ENCODE results near the gene DAND5. TPM values are rescaled to one million over a fixed set of nuclear protein-coding genes. Genes with fewer than 3 reads are reported as not detected.

Gene DAND5
- total and polyA plus RNA-seq, 12 donors = 0.27 to 2.3 (median 0.92) TPM

DNA sequence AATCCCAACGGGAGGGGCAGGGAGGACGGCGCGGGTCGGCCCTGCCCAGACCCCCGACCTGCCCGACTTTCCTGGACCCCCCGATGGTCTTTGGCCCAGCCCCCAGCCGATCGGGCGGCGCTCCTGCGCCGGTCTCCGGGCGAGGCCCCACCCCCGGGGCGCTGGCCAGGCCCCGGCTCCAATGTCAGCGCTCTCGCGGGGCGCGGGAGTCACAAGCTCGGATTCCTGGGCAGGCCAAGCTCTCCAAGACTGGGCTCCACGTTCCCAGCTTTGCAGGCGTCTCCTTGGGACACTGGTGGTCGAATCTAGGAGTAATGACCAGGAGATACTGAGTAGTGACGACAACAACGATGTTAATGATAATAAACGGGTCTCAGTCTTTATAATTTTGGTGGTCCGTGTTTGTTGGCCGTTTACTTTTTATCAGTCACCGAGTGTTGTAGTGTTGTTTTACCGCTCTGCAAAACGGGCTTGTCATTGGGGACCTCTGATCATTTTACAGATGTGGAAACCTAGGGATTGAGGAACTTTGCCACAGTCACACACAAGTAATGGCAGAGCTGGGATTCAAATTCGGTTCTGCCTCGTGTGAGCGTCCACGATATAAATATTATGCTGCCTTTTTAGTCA is 23.2 kb upstream of the DAND5 start:
- peaks cover 0 to 74% of the 10 kb centered on the region in 2 donors for H3K36me3 ChIP-seq (replicated peaks in 1 of 2)
- peak overlapping the region; percentile 70 to 98 (median 94) for H3K27ac ChIP-seq
- 0 to 1% (median 1%) methylated on average over 12 to 40 of the region's 40 CpGs for WGBS, 4 donors
- peaks cover 0 to 26% of the 10 kb centered on the region in 2 donors for H3K4me1 ChIP-seq (replicated peaks in 1 of 2)
- no peak for TF ChIP-seq POLR2A (IDR thresholded peaks at IDR 0.05)
- TF ChIP-seq, protein P1, sequence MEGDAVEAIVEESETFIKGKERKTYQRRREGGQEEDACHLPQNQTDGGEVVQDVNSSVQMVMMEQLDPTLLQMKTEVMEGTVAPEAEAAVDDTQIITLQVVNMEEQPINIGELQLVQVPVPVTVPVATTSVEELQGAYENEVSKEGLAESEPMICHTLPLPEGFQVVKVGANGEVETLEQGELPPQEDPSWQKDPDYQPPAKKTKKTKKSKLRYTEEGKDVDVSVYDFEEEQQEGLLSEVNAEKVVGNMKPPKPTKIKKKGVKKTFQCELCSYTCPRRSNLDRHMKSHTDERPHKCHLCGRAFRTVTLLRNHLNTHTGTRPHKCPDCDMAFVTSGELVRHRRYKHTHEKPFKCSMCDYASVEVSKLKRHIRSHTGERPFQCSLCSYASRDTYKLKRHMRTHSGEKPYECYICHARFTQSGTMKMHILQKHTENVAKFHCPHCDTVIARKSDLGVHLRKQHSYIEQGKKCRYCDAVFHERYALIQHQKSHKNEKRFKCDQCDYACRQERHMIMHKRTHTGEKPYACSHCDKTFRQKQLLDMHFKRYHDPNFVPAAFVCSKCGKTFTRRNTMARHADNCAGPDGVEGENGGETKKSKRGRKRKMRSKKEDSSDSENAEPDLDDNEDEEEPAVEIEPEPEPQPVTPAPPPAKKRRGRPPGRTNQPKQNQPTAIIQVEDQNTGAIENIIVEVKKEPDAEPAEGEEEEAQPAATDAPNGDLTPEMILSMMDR (IDR thresholded peaks at IDR 0.05) = no peak
- peak; percentile 75 to 87 (median 82) for DNase-seq
- H3K9me3 ChIP-seq (replicated peaks in 1 of 3) = no peaks in the 10 kb centered on the region
- no peaks in the 10 kb centered on the region for H3K27me3 ChIP-seq
- intact Hi-C loops (cut with DNase I) = no loop called here
- H3K4me3 ChIP-seq = peak overlapping the region in 3 of 4 donors; percentile 76 to 91 (median 83)

DNA sequence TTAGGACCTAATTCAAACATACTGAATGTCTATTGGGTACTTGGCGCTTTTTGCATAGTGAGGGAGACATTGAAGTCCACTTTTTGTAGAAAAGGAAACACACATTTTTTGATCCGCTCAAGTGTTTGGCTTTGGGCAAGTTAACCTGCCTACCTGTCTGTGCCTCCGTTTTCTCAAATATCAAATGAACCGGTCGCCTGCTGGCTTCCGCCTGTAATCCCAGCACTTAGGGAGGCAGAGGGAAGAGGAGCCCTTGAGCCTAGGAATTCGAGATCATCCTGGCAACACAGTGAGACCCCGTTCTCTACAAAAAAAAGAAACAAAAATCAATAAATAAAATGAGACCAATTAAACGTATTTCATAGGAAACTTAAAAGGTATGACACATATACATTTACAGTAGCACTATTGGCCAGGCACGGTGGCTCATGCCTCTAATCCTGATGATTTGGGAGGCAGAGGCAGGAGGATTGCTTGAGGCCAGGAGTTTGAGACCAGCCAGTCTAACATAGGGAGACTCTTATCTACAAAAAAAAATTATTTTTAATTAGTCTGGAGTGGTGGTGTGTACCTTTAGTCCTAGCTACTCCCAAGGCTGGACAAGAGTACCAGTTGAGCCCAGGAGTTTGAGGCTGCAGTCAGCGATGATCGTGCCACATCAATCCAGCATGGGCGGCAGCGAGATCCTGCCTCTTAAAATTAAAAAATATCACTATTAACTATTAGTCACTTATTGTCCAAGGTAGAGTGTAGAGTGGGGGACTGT is 22.5 kb upstream of the DAND5 start:
- peaks cover 0 to 73% of the 10 kb centered on the region in 2 donors for H3K36me3 ChIP-seq (replicated peaks in 1 of 2)
- peak overlapping the region in 4 of 5 donors; percentile 83 to 98 (median 96) for H3K27ac ChIP-seq
- peaks cover 0 to 19% of the 10 kb centered on the region in 2 donors for H3K4me1 ChIP-seq (replicated peaks in 1 of 2)
- WGBS, 4 donors = 60 to 63% (median 62%) methylated on average over 14 of the region's 14 CpGs
- peak in 1 of 7 donors; percentile 22 for DNase-seq
- H3K27me3 ChIP-seq = no peaks in the 10 kb centered on the region
- H3K4me3 ChIP-seq = peak overlapping the region in 2 of 4 donors; percentile 83 to 91
- H3K9me3 ChIP-seq (replicated peaks in 1 of 3) = no peaks in the 10 kb centered on the region
- TF ChIP-seq POLR2A (IDR thresholded peaks at IDR 0.05) = no peak
- intact Hi-C loops (cut with DNase I) = no loop called here

DNA sequence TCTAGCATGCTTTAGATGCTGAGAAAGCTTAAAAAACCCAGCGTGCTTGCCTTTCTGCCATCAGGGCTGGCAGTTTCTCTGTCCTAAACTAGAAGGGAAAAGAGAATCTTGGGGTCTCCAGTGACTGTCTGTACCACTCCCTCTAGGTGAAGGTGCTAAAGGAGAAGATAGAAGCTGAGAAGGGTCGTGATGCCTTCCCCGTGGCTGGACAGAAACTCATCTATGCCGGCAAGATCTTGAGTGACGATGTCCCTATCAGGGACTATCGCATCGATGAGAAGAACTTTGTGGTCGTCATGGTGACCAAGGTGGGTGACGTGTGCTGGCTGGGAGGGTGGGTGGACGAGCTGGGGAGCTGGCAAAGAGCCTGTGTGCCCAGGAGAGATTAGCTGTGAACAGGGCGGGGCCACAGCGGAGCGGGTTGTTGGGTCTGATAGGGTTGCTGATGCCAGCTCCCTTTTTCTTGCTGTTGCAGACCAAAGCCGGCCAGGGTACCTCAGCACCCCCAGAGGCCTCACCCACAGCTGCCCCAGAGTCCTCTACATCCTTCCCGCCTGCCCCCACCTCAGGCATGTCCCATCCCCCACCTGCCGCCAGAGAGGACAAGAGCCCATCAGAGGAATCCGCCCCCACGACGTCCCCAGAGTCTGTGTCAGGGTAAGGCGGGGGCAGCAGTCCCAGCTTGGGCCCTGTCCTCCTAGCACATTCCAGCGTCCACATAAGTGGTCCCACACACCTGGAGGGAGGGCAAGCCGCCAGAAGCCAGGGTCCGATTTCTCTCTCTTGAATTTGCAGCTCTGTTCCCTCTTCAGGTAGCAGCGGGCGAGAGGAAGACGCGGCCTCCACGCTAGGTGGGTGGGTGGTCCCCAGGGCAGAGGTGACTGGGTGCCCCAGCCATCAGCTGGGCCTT is 21.4 kb upstream of the DAND5 start:
- Histone ChIP-seq H3K36me3 (replicated peaks in 1 of 2) (peaks cover 0 to 70% of the 10 kb centered on the region in 2 donors), H3K27ac (no peak overlapping the region), H3K4me3 (no peak overlapping the region), H3K9me3 (replicated peaks in 1 of 3) (no peaks in the 10 kb centered on the region), H3K27me3 (no peaks in the 10 kb centered on the region), H3K4me1 (replicated peaks in 1 of 2) (peaks cover 8 to 28% of the 10 kb centered on the region in 2 donors)
- TF ChIP-seq POLR2A (IDR thresholded peaks at IDR 0.05) = no peak
- TF ChIP-seq, protein P1 (IDR thresholded peaks at IDR 0.05) = no peak
- whole genome bisulfite sequencing, 4 donors = 83 to 87% (median 86%) methylated on average over 21 to 28 of the region's 28 CpGs
- intact Hi-C loops (cut with DNase I) = no loop called here
- peak in 1 of 7 donors; percentile 51 for DNase-seq

DNA sequence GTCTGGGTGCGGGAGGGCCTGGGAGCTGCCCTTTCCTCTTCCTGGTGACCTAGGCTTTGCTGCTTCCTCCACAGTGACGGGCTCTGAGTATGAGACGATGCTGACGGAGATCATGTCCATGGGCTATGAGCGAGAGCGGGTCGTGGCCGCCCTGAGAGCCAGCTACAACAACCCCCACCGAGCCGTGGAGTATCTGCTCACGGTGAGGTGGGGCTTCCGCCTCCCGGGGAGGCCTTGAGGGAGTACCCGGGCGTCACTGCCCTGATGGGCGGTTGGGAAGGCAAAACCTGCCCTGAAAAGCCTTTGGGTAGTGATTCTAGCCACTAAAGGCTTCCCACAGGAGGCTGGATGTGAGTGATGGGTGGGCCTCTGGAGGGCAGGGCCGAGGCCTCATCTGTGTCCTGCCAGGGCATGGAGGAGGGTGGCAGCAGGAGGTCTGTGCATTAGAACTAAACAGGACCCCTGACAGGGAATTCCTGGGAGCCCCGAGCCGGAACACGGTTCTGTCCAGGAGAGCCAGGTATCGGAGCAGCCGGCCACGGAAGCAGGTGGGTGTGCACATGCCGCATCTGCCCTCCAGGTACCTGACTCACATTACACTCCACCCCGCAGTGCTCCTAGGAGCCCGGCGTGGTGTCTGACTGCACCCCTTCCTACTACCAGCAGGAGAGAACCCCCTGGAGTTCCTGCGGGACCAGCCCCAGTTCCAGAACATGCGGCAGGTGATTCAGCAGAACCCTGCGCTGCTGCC is 20.6 kb upstream of the DAND5 start:
- no peaks in the 10 kb centered on the region for H3K27me3 ChIP-seq
- TF ChIP-seq POLR2A (IDR thresholded peaks at IDR 0.05) = no peak
- peaks cover 0 to 68% of the 10 kb centered on the region in 2 donors for H3K36me3 ChIP-seq (replicated peaks in 1 of 2)
- H3K4me1 ChIP-seq (replicated peaks in 1 of 2) = peaks cover 15 to 32% of the 10 kb centered on the region in 2 donors
- DNase-seq = peak in 1 of 7 donors; percentile 36
- 75 to 90% (median 86%) methylated on average over 8 to 30 of the region's 30 CpGs for WGBS, 4 donors
- H3K27ac ChIP-seq = no peak overlapping the region
- intact Hi-C loops (cut with DNase I) = no loop called here
- no peaks in the 10 kb centered on the region for H3K9me3 ChIP-seq (replicated peaks in 1 of 3)
- no peak overlapping the region for H3K4me3 ChIP-seq
